Suppressor macrophage (primary cell): ENCODE data around the gene PLAAT2.
"Not testable (repeated sequence)": the region's sequence is repeated elsewhere in the genome, so short reads cannot be mapped to it uniquely, and the experiment has no call there.

Experiments
- DNase-seq, 4 experiments: peaks; one replicate each; pipeline ENCODE4 v3.0.0-alpha.2; 2020 to 2022

The PLAAT2 gene

GRCh38 chr11:63574856-63575602 is 11.8 kb upstream of the PLAAT2 start:
- no peak for DNase-seq

- DNase-seq = peak; percentile 62 to 81 (median 73)
These were observed 11.0 kb upstream of the PLAAT2 start for GRCh38 chr11:63573881-63574855.

GRCh38 chr11:63572026-63572688 is 9.0 kb upstream of the PLAAT2 start:
- peak in 1 of 4 experiments; percentile 42 for DNase-seq

GRCh38 chr11:63569570-63569969 is 6.4 kb upstream of the PLAAT2 start:
- DNase-seq = no peak

GRCh38 chr11:63567044-63567840 is 4.1 kb upstream of the PLAAT2 start:
- DNase-seq = peak; percentile 68 to 85 (median 72)

GRCh38 chr11:63564784-63565350 is 1.7 kb upstream of the PLAAT2 start:
- no peak for DNase-seq

GRCh38 chr11:63564056-63564774 is 1.0 kb upstream of the PLAAT2 start:
- no peak for DNase-seq

GRCh38 chr11:63560506-63561180 is 2.5 kb downstream of the PLAAT2 start:
- DNase-seq = no peak

GRCh38 chr11:63558459-63559157 is 4.6 kb downstream of the PLAAT2 start:
- DNase-seq = no peak

GRCh38 chr11:63557570-63557969 is 5.6 kb downstream of the PLAAT2 start:
- no peak for DNase-seq

GRCh38 chr11:63556404-63557013 is 6.7 kb downstream of the PLAAT2 start:
- no peak for DNase-seq

GRCh38 chr11:63554877-63555223 is 8.3 kb downstream of the PLAAT2 start:
- no peak for DNase-seq

- peak in 2 of 4 experiments; percentile 7 to 16 for DNase-seq
These were observed 9.4 kb downstream of the PLAAT2 start for GRCh38 chr11:63553759-63554158.

- DNase-seq = no peak
These were observed 10.3 kb downstream of the PLAAT2 start for GRCh38 chr11:63552921-63553320.

- DNase-seq = no peak
These were observed 11.3 kb downstream of the PLAAT2 start for GRCh38 chr11:63551889-63552266.

GRCh38 chr11:63551091-63551888 is 11.9 kb downstream of the PLAAT2 start:
- DNase-seq = no peak

GRCh38 chr11:63550156-63550700 is 13.0 kb downstream of the PLAAT2 start:
- DNase-seq = not testable (repeated sequence)

- DNase-seq = no peak
These were observed 13.8 kb downstream of the PLAAT2 start for GRCh38 chr11:63549411-63549810.
